Esophagus squamous epithelium (tissue), 5 donors: ENCODE data around the gene PPP2R3A. TPM values are rescaled to one million over a fixed set of nuclear protein-coding genes. Genes with fewer than 3 reads are reported as not detected.

Source experiments
- DNase-seq: peaks from one replicate; lab custom pipeline; 2025; lab: John Stamatoyannopoulos, UW
- H3K27ac ChIP-seq, 4 donors: fragments of 200-600 bp; sonication (generic); one replicate each; pipeline ENCODE4 v1.5.1; 2016 to 2019; ENCODE audit warnings: mild to moderate bottlenecking in 1 of 4
- H3K27me3 ChIP-seq, 4 donors: fragments of 200-600 bp; sonication (generic); 1 replicate in 3 of 4; 2 replicates in 1 of 4; pipeline versions ENCODE4 v1.5.1 to v1.6.0; 2017 to 2021; ENCODE audit warnings: antibody characterized with exemption in 1 of 4
- H3K36me3 ChIP-seq, 3 donors: fragments of 200-600 bp; sonication (generic); one replicate each; pipeline ENCODE4 v1.5.1; 2016 to 2019
- H3K4me1 ChIP-seq, 3 donors: fragments of 200-600 bp; sonication (generic); one replicate each; pipeline ENCODE4 v1.5.1; 2017 to 2019
- H3K4me3 ChIP-seq, 4 donors: fragments of 200-600 bp; sonication (generic); 1 replicate in 3 of 4; 2 replicates in 1 of 4; pipeline ENCODE4 v1.5.1; 2016 to 2019; ENCODE audit warnings: mild to moderate bottlenecking in 2 of 4, moderate library complexity in 1 of 4
- H3K9me3 ChIP-seq, 3 donors: fragments of 200-600 bp; sonication (generic); one replicate each; pipeline ENCODE4 v1.5.1; 2016 to 2019
- CTCF ChIP-seq, 6 experiments: fragments of 450-650 bp in 4 of 6; fragments of 200-600 bp in 2 of 6; sonication (generic) in 2 of 6; IDR thresholded peaks; one replicate each; pipeline ENCODE4 v1.5.1; 2016 to 2019; ENCODE audit warnings: antibody characterized with exemption in 6 of 6, mild to moderate bottlenecking in 4 of 6, moderate library complexity in 4 of 6
- POLR2A ChIP-seq, 4 donors: fragments of 450-650 bp; IDR thresholded peaks; one replicate each; pipeline ENCODE4 v1.6.1; 2017; ENCODE audit warnings: antibody characterized with exemption in 4 of 4, mild to moderate bottlenecking in 4 of 4, moderate library complexity in 3 of 4
- WGBS, 2 donors: methylation state at CpG; one replicate each; pipeline ENCODE4 v1.1.5; 2018; 5-methylcytosine and 5-hydroxymethylcytosine counted together
- intact Hi-C: fragments of 100-400 bp; cut with DNase I; formaldehyde crosslinking; loops from one replicate; pipeline ENCODE4 v1.15.0; 2022
- total RNA-seq, 4 donors: library from RNA; depleted of rRNA; stranded (reverse); fragments of >200 nt; gene quantifications; one replicate each; pipeline ENCODE4 v1.1.0, GENCODE V29; 2016
- donor health status: DM: yes; HTN: yes; CAD: no.

Gene PPP2R3A
- total RNA-seq, 4 donors from 2014 or later, result 9.4 to 15.6 (median 13.6) TPM

DNA sequence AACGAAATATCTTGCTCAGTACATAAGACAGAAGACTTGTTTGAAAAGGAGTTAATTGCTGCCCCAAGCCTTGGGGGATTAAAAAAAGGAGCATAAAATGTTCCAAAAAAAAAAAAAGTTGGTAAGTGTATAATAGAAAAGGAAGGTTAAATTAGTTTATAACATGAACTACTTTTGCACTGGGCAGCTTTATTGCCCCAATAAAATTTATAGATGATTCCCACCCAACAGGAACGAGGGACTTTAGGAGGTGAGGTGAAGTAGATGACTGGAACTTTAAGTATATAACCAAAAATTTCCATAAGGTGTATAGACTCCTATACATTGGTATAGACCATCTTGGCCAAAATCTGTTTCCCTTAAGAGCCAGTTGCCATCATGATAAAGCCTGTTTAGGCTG is 14.8 kb downstream of the PPP2R3A start:
- no peak for DNase-seq
- intact Hi-C loops, result no loop called here
- Histone ChIP-seq H3K36me3 (no peaks in the 10 kb centered on the region), H3K27me3 (no peaks in the 10 kb centered on the region), H3K4me1 (no peaks in the 10 kb centered on the region), H3K4me3 (no peak overlapping the region), H3K9me3 (no peaks in the 10 kb centered on the region), H3K27ac (no peak overlapping the region)
- TF ChIP-seq CTCF (IDR thresholded peaks at IDR 0.05), result no peak
- no peak for TF ChIP-seq POLR2A (IDR thresholded peaks at IDR 0.05)
- 68 to 82% methylated on average over 2 of the region's 2 CpGs for WGBS, 2 donors

DNA sequence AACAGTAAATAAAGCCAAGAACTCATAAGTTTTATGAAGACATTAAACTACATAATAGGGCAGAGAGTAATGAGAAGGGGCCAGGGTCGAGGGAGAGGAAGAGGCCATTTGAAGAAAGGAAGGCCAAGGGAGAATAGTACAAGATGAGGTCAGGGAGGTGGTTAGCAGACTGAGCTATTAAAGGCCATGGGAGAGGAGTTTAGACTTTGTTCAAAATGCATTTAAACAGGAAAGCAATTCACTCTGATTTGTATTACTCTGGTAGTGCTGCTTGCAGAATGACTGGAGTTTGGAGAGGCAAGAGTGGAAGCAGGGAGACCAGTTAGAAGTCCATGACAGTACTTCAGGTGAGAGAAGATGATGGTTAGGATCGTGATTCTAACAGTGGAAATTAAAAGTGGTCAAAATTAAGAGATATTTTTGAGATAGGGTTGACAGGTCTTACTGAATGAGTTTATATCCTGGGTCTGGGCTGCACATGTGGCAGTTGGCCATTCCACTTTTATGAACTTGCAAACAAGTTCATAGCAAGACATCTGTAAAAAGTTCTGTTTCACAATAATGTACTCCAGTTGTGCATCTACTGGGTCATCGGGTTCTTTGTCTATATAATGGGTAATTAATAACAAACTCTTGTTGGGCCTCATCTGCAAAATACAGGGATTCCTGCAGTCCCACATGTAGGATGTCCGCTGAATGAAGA is 16.3 kb downstream of the PPP2R3A start:
- no peaks in the 10 kb centered on the region for H3K4me1 ChIP-seq
- TF ChIP-seq CTCF (IDR thresholded peaks at IDR 0.05) (no peak), POLR2A (IDR thresholded peaks at IDR 0.05) (no peak)
- intact Hi-C loops, result no loop called here
- DNase-seq, result no peak
- no peaks in the 10 kb centered on the region for H3K27me3 ChIP-seq
- no peaks in the 10 kb centered on the region for H3K9me3 ChIP-seq
- H3K36me3 ChIP-seq, result no peaks in the 10 kb centered on the region
- 68 to 77% methylated on average over 4 of the region's 4 CpGs for WGBS, 2 donors
- no peak overlapping the region for H3K27ac ChIP-seq
- no peak overlapping the region for H3K4me3 ChIP-seq

DNA sequence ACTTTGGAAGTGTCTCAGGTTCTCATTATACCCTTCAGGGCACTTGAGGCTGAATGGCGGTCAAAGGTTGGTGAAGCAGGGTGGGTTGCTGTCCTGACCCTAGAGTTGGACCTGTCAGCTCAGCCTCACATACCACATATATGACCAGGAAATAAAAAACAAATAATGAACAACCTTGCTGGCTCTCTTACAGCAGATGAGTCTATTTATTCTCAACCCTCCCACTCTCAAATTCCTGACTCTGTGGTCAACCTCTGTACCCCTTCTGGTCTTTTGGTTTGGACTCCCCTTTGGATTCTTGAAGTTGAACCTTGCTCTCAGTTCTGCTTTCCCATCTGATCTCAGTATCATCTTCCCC is 16.9 kb downstream of the PPP2R3A start:
- no peak for TF ChIP-seq CTCF (IDR thresholded peaks at IDR 0.05)
- no peak for TF ChIP-seq POLR2A (IDR thresholded peaks at IDR 0.05)
- H3K36me3 ChIP-seq, result no peaks in the 10 kb centered on the region
- intact Hi-C loops, result no loop called here
- no peak overlapping the region for H3K4me3 ChIP-seq
- no peaks in the 10 kb centered on the region for H3K4me1 ChIP-seq
- no peak for DNase-seq
- no peaks in the 10 kb centered on the region for H3K27me3 ChIP-seq
- WGBS, 2 donors, result 83 to 100% methylated on average over 1 of the region's 1 CpG
- H3K9me3 ChIP-seq, result no peaks in the 10 kb centered on the region
- H3K27ac ChIP-seq, result no peak overlapping the region

- H3K27me3 ChIP-seq, result no peaks in the 10 kb centered on the region
- no peaks in the 10 kb centered on the region for H3K4me1 ChIP-seq
- H3K4me3 ChIP-seq, result no peak overlapping the region
- no peak for TF ChIP-seq POLR2A (IDR thresholded peaks at IDR 0.05)
- TF ChIP-seq CTCF (IDR thresholded peaks at IDR 0.05), result no peak
- no peaks in the 10 kb centered on the region for H3K9me3 ChIP-seq
- H3K36me3 ChIP-seq, result no peaks in the 10 kb centered on the region
- WGBS, 2 donors, result 59 to 65% methylated on average over 5 of the region's 5 CpGs
- no peak overlapping the region for H3K27ac ChIP-seq
- no peak for DNase-seq
- intact Hi-C loops, result no loop called here
Measured at GRCh38 chr3:135982922-135983581, 17.5 kb downstream of the PPP2R3A start.

GRCh38 chr3:135987661-135988060 is 22.1 kb downstream of the PPP2R3A start:
- no peaks in the 10 kb centered on the region for H3K36me3 ChIP-seq
- intact Hi-C loops, result no loop called here
- WGBS, 2 donors, result 84 to 85% methylated on average over 2 of the region's 2 CpGs
- H3K9me3 ChIP-seq, result no peaks in the 10 kb centered on the region
- no peak for TF ChIP-seq CTCF (IDR thresholded peaks at IDR 0.05)
- TF ChIP-seq POLR2A (IDR thresholded peaks at IDR 0.05), result no peak
- no peaks in the 10 kb centered on the region for H3K27me3 ChIP-seq
- DNase-seq, result no peak
- H3K27ac ChIP-seq, result no peak overlapping the region
- no peak overlapping the region for H3K4me3 ChIP-seq
- H3K4me1 ChIP-seq, result peaks cover 0 to 17% (median 16%) of the 10 kb centered on the region in 3 donors
